ENCODE measurements around the gene HBZ.
"Not testable (repeated sequence)": the region's sequence is repeated elsewhere in the genome, so short reads cannot be mapped to it uniquely, and the experiment has no call there.

The HBZ gene

DNA sequence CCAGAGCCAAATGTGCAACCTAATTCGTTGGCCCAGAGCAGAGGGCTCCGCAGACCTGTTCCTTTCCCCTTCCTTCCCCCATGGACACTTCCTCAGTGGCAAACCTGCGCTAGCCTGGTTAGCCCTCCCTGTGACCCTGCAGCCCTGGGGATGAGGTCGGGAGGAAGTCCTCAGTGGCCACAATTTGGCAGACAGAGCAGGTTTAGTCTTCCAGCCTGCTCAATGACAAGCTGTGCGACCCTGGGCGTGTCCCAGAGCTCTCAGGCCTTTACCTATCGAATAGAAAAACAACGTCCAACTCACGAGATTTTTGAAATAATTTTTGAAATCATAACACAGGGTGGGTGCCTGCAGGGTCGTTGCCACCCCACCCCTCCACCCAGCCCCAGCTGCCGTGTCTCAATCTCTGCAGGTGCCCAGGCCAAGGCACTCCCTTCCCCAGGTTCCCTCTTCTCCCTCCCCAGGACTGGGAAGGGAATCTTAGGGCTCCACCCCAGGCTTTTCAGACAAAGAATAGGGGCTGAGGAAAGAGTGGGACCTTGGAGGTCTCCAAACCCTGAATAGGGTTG is 14.8 kb downstream of the HBZ start:
- H3K27ac ChIP-seq (ENCODE audit: low read length) = no peak overlapping the region
- H3K36me3 ChIP-seq (ENCODE audit: control insufficient read depth, low read depth, low read length) = no peaks in the 10 kb centered on the region
- no peaks in the 10 kb centered on the region for H3K9me3 ChIP-seq (ENCODE audit: control insufficient read depth, low read depth, low read length)
- H3K9ac ChIP-seq (ENCODE audit: low read length) = no peak overlapping the region
- H3K4me3 ChIP-seq (ENCODE audit: low read length) = no peak overlapping the region
- peaks cover 11% of the 10 kb centered on the region for H3K4me1 ChIP-seq (ENCODE audit: control insufficient read depth, low read depth, low read length)
- H3K27me3 ChIP-seq (ENCODE audit: control insufficient read depth, insufficient read depth, low read length) = peaks cover 89% of the 10 kb centered on the region

DNA sequence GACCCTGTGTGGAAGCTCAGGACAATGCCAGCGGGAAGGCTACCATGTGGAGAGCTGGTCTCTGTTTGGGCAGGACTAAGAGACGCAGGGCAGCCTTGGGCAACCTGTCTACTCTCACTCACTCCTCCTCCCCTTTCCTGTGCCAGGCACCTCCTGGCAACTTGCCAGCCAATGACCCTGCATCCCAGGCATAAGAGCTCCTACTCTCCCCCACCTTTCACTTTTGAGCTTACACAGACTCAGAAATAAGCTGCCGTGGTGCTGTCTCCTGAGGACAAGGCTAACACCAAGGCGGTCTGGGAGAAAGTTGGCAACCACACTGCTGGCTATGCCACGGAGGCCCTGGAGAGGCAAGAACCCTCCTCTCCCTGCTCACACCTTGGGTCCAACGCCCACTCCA is 16.0 kb downstream of the HBZ start:
- Histone ChIP-seq H3K4me1 (ENCODE audit: control insufficient read depth, low read depth, low read length) (peaks cover 11% of the 10 kb centered on the region), H3K27ac (ENCODE audit: low read length) (no peak overlapping the region), H3K27me3 (ENCODE audit: control insufficient read depth, insufficient read depth, low read length) (peaks cover 83% of the 10 kb centered on the region), H3K9ac (ENCODE audit: low read length) (no peak overlapping the region), H3K9me3 (ENCODE audit: control insufficient read depth, low read depth, low read length) (no peaks in the 10 kb centered on the region), H3K4me3 (ENCODE audit: low read length) (no peak overlapping the region), H3K36me3 (ENCODE audit: control insufficient read depth, low read depth, low read length) (no peaks in the 10 kb centered on the region)

DNA sequence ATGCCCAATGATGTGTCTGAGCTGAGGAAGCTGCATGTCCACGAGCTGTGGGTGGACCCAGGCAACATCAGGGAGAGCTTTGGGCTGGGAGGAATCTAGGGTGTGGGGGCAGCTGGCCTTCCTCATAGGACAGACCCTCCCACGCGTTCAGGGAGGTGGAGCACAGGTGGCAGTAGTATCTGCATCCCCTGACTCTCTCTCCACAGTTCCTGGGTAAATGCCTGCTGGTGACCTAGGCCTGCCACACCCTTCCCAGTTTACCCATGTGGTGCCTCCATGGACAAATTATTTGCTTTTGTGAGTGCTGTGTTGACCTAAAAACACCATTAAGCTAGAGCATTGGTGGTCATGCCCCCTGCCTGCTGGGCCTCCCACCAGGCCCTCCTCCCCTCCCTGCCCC is 16.6 kb downstream of the HBZ start:
- Histone ChIP-seq H3K9ac (ENCODE audit: low read length) (no peak overlapping the region), H3K36me3 (ENCODE audit: control insufficient read depth, low read depth, low read length) (no peaks in the 10 kb centered on the region), H3K27me3 (ENCODE audit: control insufficient read depth, insufficient read depth, low read length) (peaks cover 84% of the 10 kb centered on the region), H3K27ac (ENCODE audit: low read length) (no peak overlapping the region), H3K4me3 (ENCODE audit: low read length) (no peak overlapping the region), H3K4me1 (ENCODE audit: control insufficient read depth, low read depth, low read length) (peaks cover 11% of the 10 kb centered on the region), H3K9me3 (ENCODE audit: control insufficient read depth, low read depth, low read length) (no peaks in the 10 kb centered on the region)

DNA sequence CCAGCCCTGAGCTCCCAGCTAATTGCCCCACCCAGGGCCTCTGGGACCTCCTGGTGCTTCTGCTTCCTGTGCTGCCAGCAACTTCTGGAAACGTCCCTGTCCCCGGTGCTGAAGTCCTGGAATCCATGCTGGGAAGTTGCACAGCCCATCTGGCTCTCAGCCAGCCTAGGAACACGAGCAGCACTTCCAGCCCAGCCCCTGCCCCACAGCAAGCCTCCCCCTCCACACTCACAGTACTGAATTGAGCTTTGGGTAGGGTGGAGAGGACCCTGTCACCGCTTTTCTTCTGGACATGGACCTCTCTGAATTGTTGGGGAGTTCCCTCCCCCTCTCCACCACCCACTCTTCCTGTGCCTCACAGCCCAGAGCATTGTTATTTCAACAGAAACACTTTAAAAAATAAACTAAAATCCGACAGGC is 17.7 kb downstream of the HBZ start:
- H3K9me3 ChIP-seq (ENCODE audit: control insufficient read depth, low read depth, low read length); H3K4me3 ChIP-seq (ENCODE audit: low read length); H3K36me3 ChIP-seq (ENCODE audit: control insufficient read depth, low read depth, low read length); H3K9ac ChIP-seq (ENCODE audit: low read length); H3K27ac ChIP-seq (ENCODE audit: low read length): not testable (repeated sequence)
- Histone ChIP-seq H3K27me3 (ENCODE audit: control insufficient read depth, insufficient read depth, low read length) (peaks cover 92% of the 10 kb centered on the region), H3K4me1 (ENCODE audit: control insufficient read depth, low read depth, low read length) (peaks cover 11% of the 10 kb centered on the region)

DNA sequence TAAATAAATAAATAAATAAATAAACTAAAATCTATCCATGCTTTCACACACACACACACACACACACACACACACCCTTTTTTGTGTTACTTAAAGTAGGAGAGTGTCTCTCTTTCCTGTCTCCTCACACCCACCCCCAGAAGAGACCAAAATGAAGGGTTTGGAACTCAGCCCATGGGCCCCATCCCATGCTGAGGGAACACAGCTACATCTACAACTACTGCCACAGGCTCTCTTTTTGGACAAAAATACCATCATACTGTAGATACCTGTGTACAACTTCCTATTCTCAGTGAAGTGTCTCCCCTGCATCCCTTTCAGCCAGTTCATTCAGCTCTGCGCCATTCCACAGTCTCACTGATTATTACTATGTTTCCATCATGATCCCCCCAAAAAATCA is 18.3 kb downstream of the HBZ start:
- no peak overlapping the region for H3K27ac ChIP-seq (ENCODE audit: low read length)
- peaks cover 92% of the 10 kb centered on the region for H3K27me3 ChIP-seq (ENCODE audit: control insufficient read depth, insufficient read depth, low read length)

DNA sequence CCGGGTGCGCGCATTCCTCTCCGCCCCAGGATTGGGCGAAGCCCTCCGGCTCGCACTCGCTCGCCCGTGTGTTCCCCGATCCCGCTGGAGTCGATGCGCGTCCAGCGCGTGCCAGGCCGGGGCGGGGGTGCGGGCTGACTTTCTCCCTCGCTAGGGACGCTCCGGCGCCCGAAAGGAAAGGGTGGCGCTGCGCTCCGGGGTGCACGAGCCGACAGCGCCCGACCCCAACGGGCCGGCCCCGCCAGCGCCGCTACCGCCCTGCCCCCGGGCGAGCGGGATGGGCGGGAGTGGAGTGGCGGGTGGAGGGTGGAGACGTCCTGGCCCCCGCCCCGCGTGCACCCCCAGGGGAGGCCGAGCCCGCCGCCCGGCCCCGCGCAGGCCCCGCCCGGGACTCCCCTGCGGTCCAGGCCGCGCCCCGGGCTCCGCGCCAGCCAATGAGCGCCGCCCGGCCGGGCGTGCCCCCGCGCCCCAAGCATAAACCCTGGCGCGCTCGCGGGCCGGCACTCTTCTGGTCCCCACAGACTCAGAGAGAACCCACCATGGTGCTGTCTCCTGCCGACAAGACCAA is 20.0 kb downstream of the HBZ start, which contains the start of gene HBA2:
Gene HBA2, plus strand, starts transcription at position 503 of the 568 bp plus-strand sequence. Its CDS starts 37 bp downstream, at position 540.
- not testable (repeated sequence) for H3K4me3 ChIP-seq (ENCODE audit: low read length); H3K4me1 ChIP-seq (ENCODE audit: control insufficient read depth, low read depth, low read length); H3K36me3 ChIP-seq (ENCODE audit: control insufficient read depth, low read depth, low read length)

More for the DNA sequence above, 18.3 kb downstream of the HBZ start:
- Histone ChIP-seq H3K4me3 (ENCODE audit: low read length) (no peak overlapping the region), H3K36me3 (ENCODE audit: control insufficient read depth, low read depth, low read length) (no peaks in the 10 kb centered on the region), H3K9ac (ENCODE audit: low read length) (no peak overlapping the region), H3K4me1 (ENCODE audit: control insufficient read depth, low read depth, low read length) (peaks cover 8% of the 10 kb centered on the region), H3K9me3 (ENCODE audit: control insufficient read depth, low read depth, low read length) (no peaks in the 10 kb centered on the region)

DNA sequence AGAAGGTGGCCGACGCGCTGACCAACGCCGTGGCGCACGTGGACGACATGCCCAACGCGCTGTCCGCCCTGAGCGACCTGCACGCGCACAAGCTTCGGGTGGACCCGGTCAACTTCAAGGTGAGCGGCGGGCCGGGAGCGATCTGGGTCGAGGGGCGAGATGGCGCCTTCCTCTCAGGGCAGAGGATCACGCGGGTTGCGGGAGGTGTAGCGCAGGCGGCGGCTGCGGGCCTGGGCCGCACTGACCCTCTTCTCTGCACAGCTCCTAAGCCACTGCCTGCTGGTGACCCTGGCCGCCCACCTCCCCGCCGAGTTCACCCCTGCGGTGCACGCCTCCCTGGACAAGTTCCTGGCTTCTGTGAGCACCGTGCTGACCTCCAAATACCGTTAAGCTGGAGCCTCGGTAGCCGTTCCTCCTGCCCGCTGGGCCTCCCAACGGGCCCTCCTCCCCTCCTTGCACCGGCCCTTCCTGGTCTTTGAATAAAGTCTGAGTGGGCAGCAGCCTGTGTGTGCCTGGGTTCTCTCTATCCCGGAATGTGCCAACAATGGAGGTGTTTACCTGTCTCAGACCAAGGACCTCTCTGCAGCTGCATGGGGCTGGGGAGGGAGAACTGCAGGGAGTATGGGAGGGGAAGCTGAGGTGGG is 20.9 kb downstream of the HBZ start:
- H3K4me3 ChIP-seq (ENCODE audit: low read length); H3K9ac ChIP-seq (ENCODE audit: low read length); H3K9me3 ChIP-seq (ENCODE audit: control insufficient read depth, low read depth, low read length); H3K27ac ChIP-seq (ENCODE audit: low read length); H3K36me3 ChIP-seq (ENCODE audit: control insufficient read depth, low read depth, low read length); H3K4me1 ChIP-seq (ENCODE audit: control insufficient read depth, low read depth, low read length): not testable (repeated sequence)
- peaks cover 87% of the 10 kb centered on the region for H3K27me3 ChIP-seq (ENCODE audit: control insufficient read depth, insufficient read depth, low read length)

More for the DNA sequence above, 20.0 kb downstream of the HBZ start, which contains the start of gene HBA2:
- H3K27me3 ChIP-seq (ENCODE audit: control insufficient read depth, insufficient read depth, low read length) = peaks cover 87% of the 10 kb centered on the region
- not testable (repeated sequence) for H3K9me3 ChIP-seq (ENCODE audit: control insufficient read depth, low read depth, low read length); H3K9ac ChIP-seq (ENCODE audit: low read length); H3K27ac ChIP-seq (ENCODE audit: low read length)

DNA sequence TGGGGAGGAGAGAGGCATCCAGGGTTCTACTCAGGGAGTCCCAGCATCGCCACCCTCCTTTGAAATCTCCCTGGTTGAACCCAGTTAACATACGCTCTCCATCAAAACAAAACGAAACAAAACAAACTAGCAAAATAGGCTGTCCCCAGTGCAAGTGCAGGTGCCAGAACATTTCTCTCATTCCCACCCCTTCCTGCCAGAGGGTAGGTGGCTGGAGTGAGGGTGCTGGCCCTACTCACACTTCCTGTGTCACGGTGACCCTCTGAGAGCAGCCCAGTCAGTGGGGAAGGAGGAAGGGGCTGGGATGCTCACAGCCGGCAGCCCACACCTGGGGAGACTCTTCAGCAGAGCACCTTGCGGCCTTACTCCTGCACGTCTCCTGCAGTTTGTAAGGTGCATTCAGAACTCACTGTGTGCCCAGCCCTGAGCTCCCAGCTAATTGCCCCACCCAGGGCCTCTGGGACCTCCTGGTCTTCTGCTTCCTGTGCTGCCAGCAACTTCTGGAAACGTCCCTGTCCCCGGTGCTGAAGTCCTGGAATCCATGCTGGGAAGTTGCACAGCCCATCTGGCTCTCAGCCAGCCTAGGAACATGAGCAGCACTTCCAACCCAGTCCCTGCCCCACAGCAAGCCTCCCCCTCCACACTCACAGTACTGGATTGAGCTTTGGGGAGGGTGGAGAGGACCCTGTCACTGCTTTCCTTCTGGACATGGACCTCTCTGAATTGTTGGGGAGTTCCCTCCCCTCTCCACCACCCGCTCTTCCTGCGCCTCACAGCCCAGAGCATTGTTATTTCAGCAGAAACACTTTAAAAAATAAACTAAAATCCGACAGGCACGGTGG is 21.7 kb downstream of the HBZ start:
- not testable (repeated sequence) for H3K4me1 ChIP-seq (ENCODE audit: control insufficient read depth, low read depth, low read length); H3K9me3 ChIP-seq (ENCODE audit: control insufficient read depth, low read depth, low read length); H3K36me3 ChIP-seq (ENCODE audit: control insufficient read depth, low read depth, low read length); H3K9ac ChIP-seq (ENCODE audit: low read length); H3K4me3 ChIP-seq (ENCODE audit: low read length); H3K27ac ChIP-seq (ENCODE audit: low read length)
- H3K27me3 ChIP-seq (ENCODE audit: control insufficient read depth, insufficient read depth, low read length) = peaks cover 87% of the 10 kb centered on the region

DNA sequence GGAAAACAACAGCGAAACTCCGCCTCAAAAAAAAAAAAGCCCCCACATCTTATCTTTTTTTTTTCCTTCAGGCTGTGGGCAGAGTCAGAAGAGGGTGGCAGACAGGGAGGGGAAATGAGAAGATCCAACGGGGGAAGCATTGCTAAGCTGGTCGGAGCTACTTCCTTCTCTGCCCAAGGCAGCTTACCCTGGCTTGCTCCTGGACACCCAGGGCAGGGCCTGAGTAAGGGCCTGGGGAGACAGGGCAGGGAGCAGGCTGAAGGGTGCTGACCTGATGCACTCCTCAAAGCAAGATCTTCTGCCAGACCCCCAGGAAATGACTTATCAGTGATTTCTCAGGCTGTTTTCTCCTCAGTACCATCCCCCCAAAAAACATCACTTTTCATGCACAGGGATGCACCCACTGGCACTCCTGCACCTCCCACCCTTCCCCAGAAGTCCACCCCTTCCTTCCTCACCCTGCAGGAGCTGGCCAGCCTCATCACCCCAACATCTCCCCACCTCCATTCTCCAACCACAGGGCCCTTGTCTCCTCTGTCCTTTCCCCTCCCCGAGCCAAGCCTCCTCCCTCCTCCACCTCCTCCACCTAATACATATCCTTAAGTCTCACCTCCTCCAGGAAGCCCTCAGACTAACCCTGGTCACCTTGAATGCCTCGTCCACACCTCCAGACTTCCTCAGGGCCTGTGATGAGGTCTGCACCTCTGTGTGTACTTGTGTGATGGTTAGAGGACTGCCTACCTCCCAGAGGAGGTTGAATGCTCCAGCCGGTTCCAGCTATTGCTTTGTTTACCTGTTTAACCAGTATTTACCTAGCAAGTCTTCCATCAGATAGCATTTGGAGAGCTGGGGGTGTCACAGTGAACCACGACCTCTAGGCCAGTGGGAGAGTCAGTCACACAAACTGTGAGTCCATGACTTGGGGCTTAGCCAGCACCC is 22.8 kb downstream of the HBZ start:
- H3K27ac ChIP-seq (ENCODE audit: low read length) = no peak overlapping the region
- H3K9ac ChIP-seq (ENCODE audit: low read length) = no peak overlapping the region
- no peaks in the 10 kb centered on the region for H3K9me3 ChIP-seq (ENCODE audit: control insufficient read depth, low read depth, low read length)
- no peaks in the 10 kb centered on the region for H3K36me3 ChIP-seq (ENCODE audit: control insufficient read depth, low read depth, low read length)
- H3K4me1 ChIP-seq (ENCODE audit: control insufficient read depth, low read depth, low read length) = no peaks in the 10 kb centered on the region
- H3K27me3 ChIP-seq (ENCODE audit: control insufficient read depth, insufficient read depth, low read length) = peaks cover 88% of the 10 kb centered on the region
- no peak overlapping the region for H3K4me3 ChIP-seq (ENCODE audit: low read length)

DNA sequence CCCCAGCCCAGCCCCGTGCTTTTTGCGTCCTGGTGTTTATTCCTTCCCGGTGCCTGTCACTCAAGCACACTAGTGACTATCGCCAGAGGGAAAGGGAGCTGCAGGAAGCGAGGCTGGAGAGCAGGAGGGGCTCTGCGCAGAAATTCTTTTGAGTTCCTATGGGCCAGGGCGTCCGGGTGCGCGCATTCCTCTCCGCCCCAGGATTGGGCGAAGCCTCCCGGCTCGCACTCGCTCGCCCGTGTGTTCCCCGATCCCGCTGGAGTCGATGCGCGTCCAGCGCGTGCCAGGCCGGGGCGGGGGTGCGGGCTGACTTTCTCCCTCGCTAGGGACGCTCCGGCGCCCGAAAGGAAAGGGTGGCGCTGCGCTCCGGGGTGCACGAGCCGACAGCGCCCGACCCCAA is 23.6 kb downstream of the HBZ start:
- H3K9ac ChIP-seq (ENCODE audit: low read length); H3K27ac ChIP-seq (ENCODE audit: low read length); H3K9me3 ChIP-seq (ENCODE audit: control insufficient read depth, low read depth, low read length); H3K4me3 ChIP-seq (ENCODE audit: low read length); H3K4me1 ChIP-seq (ENCODE audit: control insufficient read depth, low read depth, low read length); H3K36me3 ChIP-seq (ENCODE audit: control insufficient read depth, low read depth, low read length): not testable (repeated sequence)
- H3K27me3 ChIP-seq (ENCODE audit: control insufficient read depth, insufficient read depth, low read length) = peaks cover 88% of the 10 kb centered on the region
